Neural cell (in vitro differentiated cells): ENCODE data around the gene KIF18B. TPM values are rescaled to one million over a fixed set of nuclear protein-coding genes. Genes with fewer than 3 reads are reported as not detected.

Experiments used
- H2AFZ ChIP-seq: fragments of 200-600, 300-800 bp; sonication (generic), shearing (Covaris generic); 2 replicates; pipeline ENCODE4 v1.6.0; 2014; ENCODE audit warnings: low read depth, mild to moderate bottlenecking, antibody characterized with exemption, low read length, moderate library complexity
- H3F3A ChIP-seq: fragments of 200-600 bp; shearing (Covaris generic); 2 replicates; pipeline ENCODE4 v1.6.1; 2016; ENCODE audit warnings: mild to moderate bottlenecking, moderate library complexity, mixed read lengths, antibody characterized with exemption, low read length; ENCODE audit not compliant: insufficient read depth, poor library complexity, severe bottlenecking
- H3K27ac ChIP-seq: fragments of 200-600, 300-800 bp; sonication (generic), shearing (Covaris generic); 2 replicates; pipeline ENCODE4 v1.5.1; 2014; ENCODE audit warnings: mild to moderate bottlenecking, low read length, moderate library complexity
- H3K27me3 ChIP-seq: fragments of 300-800, 200-600 bp; sonication (generic), shearing (Covaris generic); 2 replicates; pipeline ENCODE4 v1.6.0; 2014; ENCODE audit warnings: mild to moderate bottlenecking, low read depth, low read length, moderate library complexity; ENCODE audit not compliant: insufficient read depth
- H3K36me3 ChIP-seq: fragments of 300-800, 200-600 bp; sonication (generic), shearing (Covaris generic); 2 replicates; pipeline ENCODE4 v1.5.1; 2014; ENCODE audit warnings: mild to moderate bottlenecking, antibody characterized with exemption, low read length, moderate library complexity; ENCODE audit not compliant: insufficient read depth
- H3K4me2 ChIP-seq: fragments of 300-800, 200-600 bp; sonication (generic), shearing (Covaris generic); 2 replicates; pipeline ENCODE4 v1.6.0; 2014; ENCODE audit warnings: mild to moderate bottlenecking, low read length
- H3K4me3 ChIP-seq: fragments of 300-800, 200-600 bp; sonication (generic), shearing (Covaris generic); 2 replicates; pipeline ENCODE4 v1.5.1; 2014; ENCODE audit warnings: mild to moderate bottlenecking, low read length, moderate library complexity
- H3K79me2 ChIP-seq: fragments of 200-600 bp; shearing (Covaris generic); replicated peaks from 2 replicates; pipeline ENCODE4 v1.6.0; 2014; ENCODE audit warnings: mild to moderate bottlenecking, low read length, moderate library complexity; ENCODE audit not compliant: insufficient read depth
- H3K9ac ChIP-seq: fragments of 300-800, 200-600 bp; sonication (generic), shearing (Covaris generic); 2 replicates; pipeline ENCODE4 v1.6.1; 2016; ENCODE audit warnings: mild to moderate bottlenecking, low read length, mixed read lengths
- H3K9me2 ChIP-seq: fragments of 200-600 bp; shearing (Covaris generic); 2 replicates; pipeline ENCODE4 v1.6.1; 2016; ENCODE audit warnings: mild to moderate bottlenecking, low read length, mixed read lengths; ENCODE audit not compliant: insufficient read depth
- H3K9me3 ChIP-seq: fragments of 200-600, 300-800 bp; sonication (generic), shearing (Covaris generic); 2 replicates; pipeline ENCODE4 v1.6.1; 2016; ENCODE audit warnings: mild to moderate bottlenecking, mixed run types, low read length, moderate library complexity, mixed read lengths
- H4K20me1 ChIP-seq: fragments of 200-600 bp; shearing (Covaris generic); 2 replicates; pipeline ENCODE4 v1.6.1; 2016; ENCODE audit warnings: mild to moderate bottlenecking, mixed run types; ENCODE audit not compliant: insufficient read depth
- EP300 ChIP-seq: fragments of 450-650 bp; conservative IDR thresholded peaks from 2 replicates; pipeline ENCODE4 v1.6.1; 2014; ENCODE audit warnings: antibody characterized with exemption, mild to moderate bottlenecking, moderate library complexity; ENCODE audit not compliant: poor library complexity, severe bottlenecking
- MXI1 ChIP-seq: fragments of 450-650 bp; conservative IDR thresholded peaks from 2 replicates; pipeline ENCODE4 v1.6.1; 2014; ENCODE audit warnings: antibody characterized with exemption, mild to moderate bottlenecking; ENCODE audit not compliant: poor library complexity, severe bottlenecking
- POLR2AphosphoS5 ChIP-seq: IDR thresholded peaks from 2 replicates; pipeline ENCODE4 v1.6.1; 2012
- RAD21 ChIP-seq: fragments of 450-650 bp; conservative IDR thresholded peaks from 2 replicates; pipeline ENCODE4 v1.6.1; 2014; ENCODE audit warnings: antibody characterized with exemption, mild to moderate bottlenecking, moderate library complexity
- REST ChIP-seq: IDR thresholded peaks from 2 replicates; pipeline ENCODE4 v1.6.1; 2012; ENCODE audit warnings: borderline replicate concordance
- SMC3 ChIP-seq: fragments of 450-650 bp; conservative IDR thresholded peaks from 2 replicates; pipeline ENCODE4 v1.6.1; 2014; ENCODE audit warnings: antibody characterized with exemption, mild to moderate bottlenecking, moderate library complexity; ENCODE audit not compliant: poor library complexity
- TAF1 ChIP-seq: IDR thresholded peaks from 2 replicates; pipeline ENCODE4 v1.6.1; 2012; ENCODE audit warnings: low read depth
- polyA plus RNA-seq: library from polyadenylated mRNA; depleted of rRNA; stranded (reverse); fragments of >200 nt; gene quantifications from 2 replicates; pipeline ENCODE4 v1.2.3, GENCODE V29; 2014
- TF ChIP-seq, protein P1 (sequence below): fragments of 450-650 bp; IDR thresholded peaks from 2 replicates; pipeline ENCODE4 v1.5.1; 2014; ENCODE audit warnings: antibody characterized with exemption, mild to moderate bottlenecking, moderate library complexity; ENCODE audit not compliant: poor library complexity, severe bottlenecking

The KIF18B gene
- polyA plus RNA-seq, 1 donor from 2014 or later: 0.10 TPM

DNA sequence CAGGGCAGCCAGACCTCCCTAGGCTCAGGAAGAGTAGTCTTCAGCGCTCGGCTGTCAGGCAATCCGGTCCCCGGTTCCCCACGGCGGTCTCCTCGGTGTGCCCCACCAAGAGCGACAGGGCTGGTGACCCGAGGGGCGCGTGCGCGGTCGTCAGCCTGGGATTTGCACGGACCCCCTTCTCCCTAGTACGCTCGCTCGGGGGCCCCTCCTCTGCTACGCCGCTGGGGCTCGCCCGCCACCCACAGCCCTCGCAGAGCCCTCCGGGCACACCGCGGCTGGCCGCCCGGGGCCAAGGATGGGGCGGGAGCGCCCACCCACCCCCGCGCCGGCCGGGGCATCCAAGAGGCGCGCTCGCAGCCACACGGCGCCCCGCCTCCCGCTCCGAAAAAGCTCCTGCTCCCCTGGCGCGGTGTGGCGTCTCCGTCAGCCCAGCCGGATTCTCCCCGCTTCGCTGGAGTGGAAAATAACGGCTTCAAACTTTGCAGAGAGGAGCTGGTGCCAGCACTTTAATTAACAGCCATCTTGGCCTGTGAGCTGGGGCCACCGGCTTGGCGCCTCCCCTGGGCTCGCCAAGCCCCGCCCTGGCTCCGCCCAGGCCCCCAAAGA lies 22.7 kb upstream of the KIF18B start:
- Histone ChIP-seq H4K20me1 (no peaks in the 10 kb centered on the region), H3K9ac (no peak overlapping the region), H3K36me3 (no peaks in the 10 kb centered on the region), H3K27ac (no peak overlapping the region), H3K79me2 (no peaks in the 10 kb centered on the region), H3K9me3 (no peaks in the 10 kb centered on the region), H3K9me2 (no peaks in the 10 kb centered on the region), H3K27me3 (peaks cover 61% of the 10 kb centered on the region), H2AFZ (no peak overlapping the region), H3F3A (no peaks in the 10 kb centered on the region), H3K4me3 (peak overlapping the region; percentile 47), H3K4me2 (no peak overlapping the region)
- TF ChIP-seq TAF1 (no peak), MXI1 (no peak), SMC3 (no peak), EP300 (no peak), POLR2AphosphoS5 (no peak), RAD21 (no peak)
- TF ChIP-seq, protein P1, sequence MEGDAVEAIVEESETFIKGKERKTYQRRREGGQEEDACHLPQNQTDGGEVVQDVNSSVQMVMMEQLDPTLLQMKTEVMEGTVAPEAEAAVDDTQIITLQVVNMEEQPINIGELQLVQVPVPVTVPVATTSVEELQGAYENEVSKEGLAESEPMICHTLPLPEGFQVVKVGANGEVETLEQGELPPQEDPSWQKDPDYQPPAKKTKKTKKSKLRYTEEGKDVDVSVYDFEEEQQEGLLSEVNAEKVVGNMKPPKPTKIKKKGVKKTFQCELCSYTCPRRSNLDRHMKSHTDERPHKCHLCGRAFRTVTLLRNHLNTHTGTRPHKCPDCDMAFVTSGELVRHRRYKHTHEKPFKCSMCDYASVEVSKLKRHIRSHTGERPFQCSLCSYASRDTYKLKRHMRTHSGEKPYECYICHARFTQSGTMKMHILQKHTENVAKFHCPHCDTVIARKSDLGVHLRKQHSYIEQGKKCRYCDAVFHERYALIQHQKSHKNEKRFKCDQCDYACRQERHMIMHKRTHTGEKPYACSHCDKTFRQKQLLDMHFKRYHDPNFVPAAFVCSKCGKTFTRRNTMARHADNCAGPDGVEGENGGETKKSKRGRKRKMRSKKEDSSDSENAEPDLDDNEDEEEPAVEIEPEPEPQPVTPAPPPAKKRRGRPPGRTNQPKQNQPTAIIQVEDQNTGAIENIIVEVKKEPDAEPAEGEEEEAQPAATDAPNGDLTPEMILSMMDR: no peak

DNA sequence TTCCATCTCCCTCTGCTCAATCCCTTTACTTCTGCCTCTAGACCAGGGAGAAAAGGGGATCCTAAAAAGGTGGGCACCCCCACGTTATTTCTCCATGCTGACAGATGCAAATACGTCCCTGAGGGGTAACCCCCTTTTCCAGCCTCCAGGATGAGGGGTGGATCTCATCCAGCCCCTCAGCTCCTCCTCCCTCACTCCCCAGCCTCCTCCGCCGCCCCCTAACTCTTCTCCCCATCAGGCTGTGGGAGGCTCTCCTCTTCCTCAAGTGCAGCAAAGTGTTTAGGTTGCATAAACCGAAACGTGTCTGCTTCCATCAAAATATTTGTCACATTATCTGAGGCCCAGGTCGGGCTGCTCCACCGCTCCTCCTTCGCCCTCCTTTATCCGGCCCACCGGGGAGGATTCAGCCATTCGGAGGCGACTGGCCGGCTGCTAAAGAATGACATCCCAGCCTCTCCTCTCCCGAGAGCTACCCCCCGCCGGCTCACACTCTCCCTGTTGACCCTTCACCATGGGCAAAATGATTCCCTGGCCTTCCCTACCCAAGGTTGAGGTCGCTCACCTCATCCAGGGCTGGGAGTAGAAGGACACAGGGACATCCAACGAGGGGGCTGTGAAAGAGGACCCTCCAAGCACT lies 21.7 kb upstream of the KIF18B start:
- Histone ChIP-seq H3K27ac (no peak overlapping the region), H3K9me3 (no peaks in the 10 kb centered on the region), H4K20me1 (no peaks in the 10 kb centered on the region), H3K9me2 (no peaks in the 10 kb centered on the region), H3K4me3 (no peak overlapping the region), H3K9ac (no peak overlapping the region), H3K36me3 (no peaks in the 10 kb centered on the region), H3K27me3 (peaks cover 66% of the 10 kb centered on the region), H3F3A (no peaks in the 10 kb centered on the region), H2AFZ (no peak overlapping the region), H3K4me2 (no peak overlapping the region), H3K79me2 (no peaks in the 10 kb centered on the region)
- TF ChIP-seq REST (no peak), POLR2AphosphoS5 (no peak)
